RWPE1 (cell line): ENCODE data around the gene SLC48A1.

Experiments
- CTCF ChIA-PET: fragments of 350-600 bp; sonication (Branson Sonifier 250); formaldehyde crosslinking; extraction: SDS; loops from one replicate; lab custom pipeline; 2021; lab: Yijun Ruan, JAX
- POLR2A ChIA-PET: fragments of 400-600 bp; formaldehyde crosslinking; extraction: SDS; loops from one replicate; lab custom pipeline; 2020; ENCODE audit warnings: antibody characterized with exemption; ENCODE audit not compliant: low non-redundant PET; lab: Yijun Ruan, JAX
- DNase-seq: peaks from one replicate; pipeline ENCODE4 v3.0.0; 2012; ENCODE audit warnings: low spot score
- H3K27ac ChIP-seq: fragments of 450-650 bp; 2 replicates; pipeline ENCODE4 v1.5.1; 2017
- TF ChIP-seq, protein P1 (sequence below): fragments of 450-650 bp; conservative IDR thresholded peaks from 2 replicates; pipeline ENCODE4 v1.5.1; 2017; ENCODE audit warnings: low read depth, mild to moderate bottlenecking

The SLC48A1 gene

DNA sequence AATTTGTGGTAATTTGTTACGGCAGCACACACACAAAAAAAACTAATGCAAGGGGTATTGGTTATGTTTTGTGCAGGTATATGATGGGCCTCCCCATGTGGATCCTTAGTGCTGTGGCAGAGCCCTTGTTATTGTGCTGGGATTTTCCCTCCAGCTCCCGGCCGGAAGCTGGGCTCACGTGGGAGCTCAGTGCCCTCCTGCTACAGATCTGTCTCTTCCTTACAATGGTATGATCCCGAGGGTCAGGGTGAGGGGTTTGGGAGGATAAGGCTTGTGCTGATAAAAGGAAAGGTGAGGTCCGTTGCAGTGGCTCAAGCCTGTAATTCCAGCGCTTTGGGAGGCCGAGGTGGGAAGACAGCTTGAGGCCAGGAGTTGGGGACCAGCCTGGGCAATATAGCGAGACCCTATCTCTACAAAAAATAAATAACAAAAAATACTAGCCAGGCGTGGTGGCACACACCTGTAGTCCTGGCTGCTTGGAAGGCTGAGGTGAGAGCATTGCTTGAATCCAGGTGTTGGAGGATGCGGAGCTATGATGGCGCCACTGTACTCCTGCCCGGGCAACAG, 861 bp upstream of the SLC48A1 start:
- TF ChIP-seq, protein P1, sequence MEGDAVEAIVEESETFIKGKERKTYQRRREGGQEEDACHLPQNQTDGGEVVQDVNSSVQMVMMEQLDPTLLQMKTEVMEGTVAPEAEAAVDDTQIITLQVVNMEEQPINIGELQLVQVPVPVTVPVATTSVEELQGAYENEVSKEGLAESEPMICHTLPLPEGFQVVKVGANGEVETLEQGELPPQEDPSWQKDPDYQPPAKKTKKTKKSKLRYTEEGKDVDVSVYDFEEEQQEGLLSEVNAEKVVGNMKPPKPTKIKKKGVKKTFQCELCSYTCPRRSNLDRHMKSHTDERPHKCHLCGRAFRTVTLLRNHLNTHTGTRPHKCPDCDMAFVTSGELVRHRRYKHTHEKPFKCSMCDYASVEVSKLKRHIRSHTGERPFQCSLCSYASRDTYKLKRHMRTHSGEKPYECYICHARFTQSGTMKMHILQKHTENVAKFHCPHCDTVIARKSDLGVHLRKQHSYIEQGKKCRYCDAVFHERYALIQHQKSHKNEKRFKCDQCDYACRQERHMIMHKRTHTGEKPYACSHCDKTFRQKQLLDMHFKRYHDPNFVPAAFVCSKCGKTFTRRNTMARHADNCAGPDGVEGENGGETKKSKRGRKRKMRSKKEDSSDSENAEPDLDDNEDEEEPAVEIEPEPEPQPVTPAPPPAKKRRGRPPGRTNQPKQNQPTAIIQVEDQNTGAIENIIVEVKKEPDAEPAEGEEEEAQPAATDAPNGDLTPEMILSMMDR = no peak
- ChIA-PET CTCF (interaction anchor here (0.5 to 11.5 kb wide), 10 partner anchors 9 to 98 kb away, joined by 3 to 167 read pairs (median 5); partner anchors contain the start of gene RAPGEF3), POLR2A (interaction anchor here (0.6 kb wide), 1 partner anchor 14 kb away, joined by 3 read pairs; no protein-coding TSS in a partner anchor)
- no peak for DNase-seq
- H3K27ac ChIP-seq = peak overlapping the region; percentile 68; the same call in 1 of the 2 replicates

DNA sequence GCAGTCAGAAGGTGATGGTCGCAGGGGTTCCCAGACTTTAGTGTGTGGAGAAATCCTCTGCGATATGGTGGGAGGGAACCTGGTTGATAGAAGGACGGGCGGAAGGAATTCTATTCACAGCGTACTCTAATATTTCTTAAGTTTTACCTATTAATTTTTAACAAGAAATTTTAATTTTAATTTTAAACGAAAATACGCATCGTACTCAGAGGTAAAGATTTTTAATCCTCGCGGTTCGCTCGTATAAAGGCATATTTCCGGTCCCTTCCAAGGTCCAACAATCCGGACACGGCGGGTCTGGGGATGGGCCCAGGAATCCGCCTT, 338 bp upstream of the SLC48A1 start:
- ChIA-PET CTCF (interaction anchor here (0.5 to 11.5 kb wide), 8 partner anchors 10 to 30 kb away, joined by 3 to 167 read pairs (median 5); partner anchors contain the start of gene RAPGEF3), POLR2A (interaction anchor here (0.6 kb wide), 1 partner anchor 14 kb away, joined by 3 read pairs; no protein-coding TSS in a partner anchor)
- no peak for DNase-seq
- TF ChIP-seq, protein P1 = no peak
- peak overlapping the region; percentile 68 for H3K27ac ChIP-seq

DNA sequence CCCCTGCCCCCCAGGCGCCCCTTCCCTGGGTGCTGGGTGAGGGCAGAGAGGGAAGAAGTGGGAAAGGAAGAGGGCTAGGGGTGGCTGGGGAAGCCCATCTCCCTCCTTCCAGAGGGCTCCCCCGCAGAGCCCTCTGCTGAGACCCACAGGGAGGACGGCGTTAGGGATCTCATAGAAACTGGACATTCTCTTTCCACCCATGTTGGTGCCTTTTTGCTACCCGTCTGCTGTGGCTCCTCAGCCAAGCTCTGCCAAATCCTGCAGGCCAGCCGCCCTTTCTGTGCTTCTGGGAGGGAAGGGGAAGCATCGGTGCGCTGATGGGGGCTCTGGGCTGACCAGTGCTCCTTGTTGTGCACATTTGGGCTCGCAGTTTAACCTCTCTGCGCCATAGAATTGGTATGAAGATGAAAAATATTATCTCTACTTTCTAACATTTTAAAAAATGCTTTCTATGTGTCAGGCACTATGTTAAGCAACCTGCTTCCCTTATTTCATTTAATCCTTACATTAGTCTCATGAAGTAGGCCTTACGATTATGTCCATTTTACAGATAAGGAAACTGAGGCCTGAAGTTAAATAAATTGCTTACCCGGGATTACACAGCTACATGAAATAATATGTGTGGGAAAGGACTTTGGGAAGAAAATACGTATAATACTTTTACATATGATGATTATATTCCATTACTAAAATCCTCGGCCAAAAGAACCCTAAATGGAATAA, 981 bp downstream of the SLC48A1 start:
- CTCF ChIA-PET = interaction anchor here (0.6 to 11.5 kb wide), 5 partner anchors 8 to 94 kb away, joined by 3 to 167 read pairs (median 3); no protein-coding TSS in a partner anchor
- DNase-seq = no peak
- POLR2A ChIA-PET = no interaction called here
- TF ChIP-seq, protein P1 = no peak
- peak overlapping the region; percentile 68 for H3K27ac ChIP-seq

DNA sequence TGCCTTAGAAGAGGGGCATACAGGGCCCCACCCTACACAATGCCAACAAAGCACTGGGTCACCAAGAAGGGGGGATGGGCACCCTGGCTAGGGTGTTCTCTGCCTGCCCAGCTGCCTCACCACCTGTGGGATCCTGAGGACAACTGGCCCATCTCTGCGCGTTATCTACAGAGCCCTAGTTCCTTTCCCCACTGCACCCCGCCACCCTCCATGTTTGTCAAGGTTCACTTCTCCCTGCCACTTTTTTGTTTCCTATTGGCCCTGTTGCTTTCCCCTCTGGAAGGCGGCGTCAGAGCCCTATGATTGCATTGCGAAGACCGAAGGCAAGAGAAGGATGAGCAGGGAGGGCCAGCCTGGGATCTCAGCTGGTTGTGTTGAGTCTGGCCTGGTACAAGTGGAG, 1.6 kb downstream of the SLC48A1 start:
- CTCF ChIA-PET = interaction anchor here (0.7 to 11.5 kb wide), 4 partner anchors 8 to 147 kb away, joined by 3 to 167 read pairs (median 4); no protein-coding TSS in a partner anchor
- no peak for DNase-seq
- peak overlapping the region; percentile 63 for H3K27ac ChIP-seq
- TF ChIP-seq, protein P1 = no peak
- POLR2A ChIA-PET = no interaction called here

DNA sequence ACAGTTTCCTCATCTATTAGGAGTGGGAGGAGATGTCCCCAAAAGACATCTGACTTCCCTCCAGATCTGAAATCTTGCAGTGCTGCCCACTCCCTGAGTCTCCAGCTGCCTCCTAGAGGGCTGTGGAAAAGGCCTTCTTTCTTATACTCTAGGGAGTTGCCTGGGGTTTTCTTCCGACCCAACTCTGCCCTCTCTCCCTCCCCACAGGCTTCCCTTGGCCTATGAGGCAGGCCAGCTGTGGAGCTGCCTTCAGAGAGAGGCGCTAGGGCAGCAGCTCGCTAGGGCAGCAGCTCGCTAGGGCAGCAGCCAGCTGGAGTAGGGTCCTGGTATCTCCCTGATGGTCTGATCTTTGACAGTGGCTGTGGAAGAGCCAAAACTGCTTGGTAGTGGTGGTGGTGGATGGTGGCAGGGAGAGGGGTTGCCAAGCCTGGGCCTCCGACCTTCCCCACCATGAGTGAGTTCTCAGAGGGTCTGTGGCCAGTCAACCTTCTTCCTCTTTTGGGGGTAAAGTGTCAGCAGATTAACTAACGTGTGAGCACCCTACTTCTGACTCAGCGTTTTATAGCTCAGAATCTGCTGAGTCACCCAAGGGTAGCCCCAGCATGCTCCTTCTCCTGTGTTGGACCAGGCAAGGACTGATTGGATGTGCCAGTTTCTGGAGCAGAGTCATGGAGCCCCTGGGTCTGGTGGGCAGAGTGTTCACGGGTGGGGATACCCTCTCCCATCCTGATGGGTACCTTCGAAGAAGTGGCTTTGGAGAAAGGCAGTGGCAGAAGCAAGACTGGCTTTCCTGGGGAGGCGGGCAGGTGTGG, 2.3 kb downstream of the SLC48A1 start:
- TF ChIP-seq, protein P1 = no peak
- ChIA-PET POLR2A (no interaction called here), CTCF (interaction anchor here (0.6 to 11.5 kb wide), 6 partner anchors 9 to 1421 kb away, joined by 3 to 167 read pairs (median 4); no protein-coding TSS in a partner anchor)
- no peak for DNase-seq
- peak overlapping the region; percentile 63 for H3K27ac ChIP-seq
